ENCODE measurements around the gene YKT6.
"Not testable (repeated sequence)": the region's sequence is repeated elsewhere in the genome, so short reads cannot be mapped to it uniquely, and the experiment has no call there.

The YKT6 gene

GRCh38 chr7:44200699-44201461 lies at the start of gene YKT6:
Gene YKT6, plus strand, starts transcription at chr7:44200978. Its CDS starts 158 bp downstream, at chr7:44201136.
- DNase-seq, result peak; percentile 93 to 96

- DNase-seq, result no peak
These were observed 48.8 kb upstream of the YKT6 start for GRCh38 chr7:44151956-44152355.

- no peak for DNase-seq
These were observed 47.5 kb upstream of the YKT6 start for GRCh38 chr7:44152971-44153947.

GRCh38 chr7:44153948-44154335 lies 46.8 kb upstream of the YKT6 start:
- no peak for DNase-seq

GRCh38 chr7:44154703-44155102 lies 46.1 kb upstream of the YKT6 start:
- no peak for DNase-seq

GRCh38 chr7:44155191-44156185 lies 45.3 kb upstream of the YKT6 start:
- DNase-seq, result no peak

GRCh38 chr7:44156453-44157010 lies 44.2 kb upstream of the YKT6 start:
- no peak for DNase-seq

GRCh38 chr7:44157116-44158080 lies 43.4 kb upstream of the YKT6 start:
- no peak for DNase-seq

GRCh38 chr7:44158096-44158872 lies 42.5 kb upstream of the YKT6 start:
- DNase-seq, result no peak

GRCh38 chr7:44158873-44159631 lies 41.7 kb upstream of the YKT6 start:
- DNase-seq, result no peak

- DNase-seq, result no peak
These were observed 40.8 kb upstream of the YKT6 start for GRCh38 chr7:44159824-44160630.

GRCh38 chr7:44161371-44161770 lies 39.4 kb upstream of the YKT6 start:
- DNase-seq, result no peak

- no peak for DNase-seq
These were observed 38.6 kb upstream of the YKT6 start for GRCh38 chr7:44162179-44162578.

- no peak for DNase-seq
These were observed 37.9 kb upstream of the YKT6 start for GRCh38 chr7:44162785-44163395.

GRCh38 chr7:44163591-44163990 lies 37.2 kb upstream of the YKT6 start:
- DNase-seq, result no peak

GRCh38 chr7:44167920-44168319 lies 32.9 kb upstream of the YKT6 start:
- DNase-seq, result no peak

GRCh38 chr7:44171901-44172300 lies 28.9 kb upstream of the YKT6 start:
- DNase-seq, result not testable (repeated sequence)

GRCh38 chr7:44172352-44172751 lies 28.4 kb upstream of the YKT6 start:
- no peak for DNase-seq

All from NCI-H1930 (cell line).